Heart left ventricle (tissue), 13 donors: ENCODE results near the gene HNRNPC.

Experiments
- CTCF ChIP-seq, 12 donors: fragments of 200-600 bp; sonication (generic) in 4 of 12; IDR thresholded peaks; one replicate each; pipeline versions ENCODE4 v1.5.0 to v1.8.0; 2018 to 2022; ENCODE audit warnings: antibody characterized with exemption in 12 of 12, mild to moderate bottlenecking in 5 of 12
- POLR2A ChIP-seq, 2 donors: fragments of 450-650 bp; IDR thresholded peaks; one replicate each; pipeline ENCODE4 v1.6.1; 2017; ENCODE audit warnings: antibody characterized with exemption in 2 of 2, mild to moderate bottlenecking in 2 of 2, moderate library complexity in 2 of 2
- donor health status: ischemic (EF 13 %, LVEDD 7.1; RV severe dilation, severe dysfunction).
- donor health status: DM: no; HTN: yes; CAD: no.
- donor health status: DM: no; HTN: no; CAD: no.
- donor health status: ischemic (EF 25% LVEDD 6.9; RV normal size, moderate dysfunction).
- donor health status: ischemic (EF 25% LVEDD 5.7; RV mildly dilated, moderate dysfunction).
- donor health status: ischemic (EF 35%, LVEDD 5.7; RV mildly dilated, moderate dysfunction).
- donor health status: nonischemic (EF 11% LVEDD 7.7; RV severe dilation, severe dysfunction).
- donor health status: DM: yes; HTN: yes; CAD: no.
- donor health status: PGD.
- donor health status: ischemic (EF 29% LVEDD 5.4; RV normal size, mild dysfunction).
- donor health status: nonischemic (EF 23%, LVEDD 6.1; RV moderate dilation, normal function).

- TF ChIP-seq CTCF (IDR thresholded peaks at IDR 0.05) (no peak), POLR2A (IDR thresholded peaks at IDR 0.05) (no peak)
Measured at GRCh38 chr14:21219561-21220111, 49.6 kb downstream of the HNRNPC start.
